CD4-positive, alpha-beta T cell (primary cell): ENCODE measurements around the gene SORL1. TPM values are rescaled to one million over a fixed set of nuclear protein-coding genes. Genes with fewer than 3 reads are reported as not detected.
A peak's percentile ranks its signal among the peaks of the same experiment; 100 is the strongest.

Experiments
- ATAC-seq: fragments of 200-7000 bp; cut with Tn5 transposase; one replicate; pipeline ENCODE4 v1.10.0; 2022; ENCODE audit warnings: mild to moderate bottlenecking; ENCODE audit not compliant: poor library complexity
- CTCF ChIA-PET: fragments of 350-600 bp; sonication (Branson Sonifier 250); formaldehyde crosslinking; loops from one replicate; lab custom pipeline; 2021; ENCODE audit warnings: antibody characterized with exemption, inconsistent platforms; lab: Charles Lee
- POLR2A ChIA-PET: fragments of 350-600 bp; sonication (Branson Sonifier 250); formaldehyde crosslinking; loops from one replicate; lab custom pipeline; 2021; ENCODE audit warnings: antibody characterized with exemption, inconsistent platforms; lab: Charles Lee
- DNase-seq, 14 experiments: peaks; one replicate each; pipeline ENCODE4 v3.0.0-alpha.2; 2013 to 2020; ENCODE audit warnings: mixed read lengths in 2 of 14
- H3K27ac ChIP-seq, 2 donors: one replicate each; pipeline versions ENCODE4 v1.5.1 to v1.7.0; 2013; ENCODE audit warnings: low read length in 2 of 2, low read depth in 1 of 2, mild to moderate bottlenecking in 1 of 2
- H3K27me3 ChIP-seq, 2 experiments: 1 replicate in 1 of 2; 2 replicates in 1 of 2; pipeline versions ENCODE4 v1.6.1 to v1.7.0; 2013; ENCODE audit warnings: low read length in 2 of 2, control low read depth in 1 of 2, mild to moderate bottlenecking in 1 of 2, moderate library complexity in 1 of 2; ENCODE audit not compliant: insufficient read depth in 2 of 2, control insufficient read depth in 1 of 2
- H3K36me3 ChIP-seq: one replicate; pipeline ENCODE4 v1.6.1; 2013; ENCODE audit warnings: low read length, control low read depth; ENCODE audit not compliant: insufficient read depth
- H3K4me1 ChIP-seq: one replicate; pipeline ENCODE4 v1.6.1; 2013; ENCODE audit warnings: low read length, control low read depth; ENCODE audit not compliant: insufficient read depth
- H3K4me3 ChIP-seq: one replicate; pipeline ENCODE4 v1.5.1; 2013; ENCODE audit warnings: mild to moderate bottlenecking, low read length, moderate library complexity
- H3K9me3 ChIP-seq, 2 experiments: 1 replicate in 1 of 2; 2 replicates in 1 of 2; pipeline versions ENCODE4 v1.6.1 to v1.7.0; 2013; ENCODE audit warnings: low read length in 2 of 2, mild to moderate bottlenecking in 2 of 2, control low read depth in 1 of 2, moderate library complexity in 1 of 2; ENCODE audit not compliant: control insufficient read depth in 1 of 2, insufficient read depth in 1 of 2
- H3K27ac Mint-ChIP-seq: one replicate; pipeline ENCODE4 v1.8.0; 2020; ENCODE audit warnings: mixed read lengths
- H3K27me3 Mint-ChIP-seq: one replicate; pipeline ENCODE4 v1.8.0; 2021; ENCODE audit warnings: mixed read lengths
- H3K36me3 Mint-ChIP-seq: one replicate; pipeline ENCODE4 v1.8.0; 2021; ENCODE audit warnings: low read depth, mixed read lengths
- H3K4me1 Mint-ChIP-seq: one replicate; pipeline ENCODE4 v1.8.0; 2021; ENCODE audit warnings: low read depth, mixed read lengths
- H3K4me3 Mint-ChIP-seq: one replicate; pipeline ENCODE4 v1.8.0; 2020; ENCODE audit warnings: mild to moderate bottlenecking, mixed read lengths
- H3K9me3 Mint-ChIP-seq: one replicate; pipeline ENCODE4 v1.8.0; 2020; ENCODE audit warnings: mixed read lengths
- intact Hi-C, 2 experiments: fragments of 100-400 bp; cut with DNase I in 1 of 2; cut with micrococcal nuclease in 1 of 2; formaldehyde crosslinking; loops; one replicate each; pipeline versions ENCODE4 v1.15.1 to v1.9.0; 2023 to 2025; cut with DNase I, micrococcal nuclease
- total RNA-seq, 174 experiments: library from RNA in 2 of 174; stranded (reverse) in 2 of 174; gene quantifications; one replicate each; pipeline ENCODE4 v1.2.3 and lab custom pipeline; 2021 to 2026
- TF ChIP-seq, protein P1 (sequence below): fragments of 200-600 bp; IDR thresholded peaks from one replicate; pipeline ENCODE4 v1.8.0; 2022; ENCODE audit warnings: antibody characterized with exemption, mild to moderate bottlenecking

Gene SORL1
- total RNA-seq, 2 experiments from 2014 or later: 235 to 241 TPM

DNA sequence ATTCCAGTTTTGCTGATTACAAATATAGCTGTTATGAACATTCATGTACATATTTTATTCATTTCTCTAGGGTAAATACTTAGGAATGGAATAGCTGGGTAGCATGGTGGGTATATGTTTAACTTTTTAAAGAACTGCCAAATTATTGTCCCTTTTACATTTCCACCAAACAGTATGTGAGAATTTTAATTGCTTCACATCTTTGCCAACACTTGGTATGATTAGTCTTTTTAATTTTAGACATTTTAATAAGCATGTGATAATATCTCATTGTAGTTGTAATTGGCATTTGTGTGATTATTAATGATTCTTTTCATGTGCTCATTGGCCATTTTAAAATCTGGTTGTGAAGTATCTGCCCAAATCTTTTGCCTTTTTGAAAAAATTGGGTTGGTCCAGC is 73.3 kb downstream of the SORL1 start:
- peaks cover 97% of the 10 kb centered on the region for H3K36me3 Mint-ChIP-seq
- ChIA-PET POLR2A (no interaction called here), CTCF (interaction anchor here (0.7 kb wide), 1 partner anchor 234 kb away, joined by 3 read pairs; no protein-coding TSS in a partner anchor)
- Histone ChIP-seq H3K9me3 (peaks cover 7 to 13% of the 10 kb centered on the region in 2 experiments), H3K4me1 (no peaks in the 10 kb centered on the region), H3K27me3 (no peaks in the 10 kb centered on the region), H3K36me3 (peaks cover 80% of the 10 kb centered on the region), H3K27ac (no peak overlapping the region), H3K4me3 (no peak overlapping the region)
- H3K27me3 Mint-ChIP-seq: no peaks in the 10 kb centered on the region
- H3K4me1 Mint-ChIP-seq: peaks cover 37% of the 10 kb centered on the region
- intact Hi-C loops: no loop called here
- ATAC-seq (no peak), DNase-seq (no peak)
- no peak overlapping the region for H3K4me3 Mint-ChIP-seq
- TF ChIP-seq, protein P1, sequence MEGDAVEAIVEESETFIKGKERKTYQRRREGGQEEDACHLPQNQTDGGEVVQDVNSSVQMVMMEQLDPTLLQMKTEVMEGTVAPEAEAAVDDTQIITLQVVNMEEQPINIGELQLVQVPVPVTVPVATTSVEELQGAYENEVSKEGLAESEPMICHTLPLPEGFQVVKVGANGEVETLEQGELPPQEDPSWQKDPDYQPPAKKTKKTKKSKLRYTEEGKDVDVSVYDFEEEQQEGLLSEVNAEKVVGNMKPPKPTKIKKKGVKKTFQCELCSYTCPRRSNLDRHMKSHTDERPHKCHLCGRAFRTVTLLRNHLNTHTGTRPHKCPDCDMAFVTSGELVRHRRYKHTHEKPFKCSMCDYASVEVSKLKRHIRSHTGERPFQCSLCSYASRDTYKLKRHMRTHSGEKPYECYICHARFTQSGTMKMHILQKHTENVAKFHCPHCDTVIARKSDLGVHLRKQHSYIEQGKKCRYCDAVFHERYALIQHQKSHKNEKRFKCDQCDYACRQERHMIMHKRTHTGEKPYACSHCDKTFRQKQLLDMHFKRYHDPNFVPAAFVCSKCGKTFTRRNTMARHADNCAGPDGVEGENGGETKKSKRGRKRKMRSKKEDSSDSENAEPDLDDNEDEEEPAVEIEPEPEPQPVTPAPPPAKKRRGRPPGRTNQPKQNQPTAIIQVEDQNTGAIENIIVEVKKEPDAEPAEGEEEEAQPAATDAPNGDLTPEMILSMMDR: no peak
- H3K9me3 Mint-ChIP-seq: peaks cover 2% of the 10 kb centered on the region
- no peak overlapping the region for H3K27ac Mint-ChIP-seq

DNA sequence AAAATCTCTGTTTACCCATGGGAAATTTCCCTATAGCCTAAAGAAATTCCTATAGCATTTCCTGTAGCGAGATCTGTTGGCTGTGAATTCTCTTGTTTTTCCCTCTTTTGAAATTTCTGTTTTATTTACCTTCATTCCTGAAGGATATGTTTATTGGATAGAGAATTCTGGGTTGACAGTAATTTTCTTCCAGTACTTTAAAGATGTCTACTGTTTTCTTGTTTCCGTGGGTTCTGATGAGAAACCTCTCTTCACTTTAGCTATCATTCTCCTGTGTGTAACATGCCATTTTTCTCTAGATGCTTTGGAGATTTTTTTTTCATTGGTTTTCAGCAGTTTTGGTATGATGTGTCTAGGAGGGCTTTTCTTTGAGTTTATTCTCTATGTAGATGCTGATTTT is 78.1 kb downstream of the SORL1 start:
- Histone ChIP-seq H3K4me1 (no peaks in the 10 kb centered on the region), H3K27me3 (no peaks in the 10 kb centered on the region), H3K36me3 (peaks cover 77% of the 10 kb centered on the region), H3K9me3 (peaks cover 3 to 13% of the 10 kb centered on the region in 2 experiments), H3K4me3 (no peak overlapping the region), H3K27ac (no peak overlapping the region)
- no peak for ATAC-seq
- H3K27me3 Mint-ChIP-seq: no peaks in the 10 kb centered on the region
- TF ChIP-seq, protein P1: no peak
- H3K4me3 Mint-ChIP-seq: no peak overlapping the region
- POLR2A ChIA-PET: interaction anchor here (0.6 kb wide), 1 partner anchor 83 kb away, joined by 4 read pairs; no protein-coding TSS in a partner anchor
- H3K4me1 Mint-ChIP-seq: peaks cover 46% of the 10 kb centered on the region
- no peak for DNase-seq
- H3K27ac Mint-ChIP-seq: no peak overlapping the region
- peaks cover 98% of the 10 kb centered on the region for H3K36me3 Mint-ChIP-seq
- peaks cover 2% of the 10 kb centered on the region for H3K9me3 Mint-ChIP-seq
- intact Hi-C loops: loop anchor here in 1 of 2 experiments (5.0 kb wide), 1 partner anchor 43 kb away; no protein-coding TSS in a partner anchor
- CTCF ChIA-PET: no interaction called here

DNA sequence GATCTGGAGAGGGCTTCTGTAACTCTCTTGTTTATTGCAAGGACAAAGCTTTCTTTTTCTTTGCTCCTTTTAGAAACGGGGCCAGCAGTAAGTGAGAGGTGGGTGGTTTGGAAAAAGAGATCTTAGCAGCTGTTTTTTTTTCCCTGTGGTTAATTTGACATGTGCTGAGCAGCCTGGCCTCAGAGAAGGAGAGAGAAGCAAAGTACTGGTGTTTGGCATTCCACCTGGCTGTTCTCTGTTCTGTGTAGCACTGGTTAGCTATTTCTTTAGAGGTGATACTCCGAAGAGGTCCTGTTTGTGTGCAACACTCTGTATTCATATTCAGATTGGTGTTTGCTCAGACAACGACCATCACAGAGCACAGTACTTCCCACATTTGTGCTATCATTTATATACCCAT is 81.5 kb downstream of the SORL1 start:
- no peak overlapping the region for H3K4me3 ChIP-seq
- H3K27me3 ChIP-seq: no peaks in the 10 kb centered on the region
- ChIA-PET CTCF (no interaction called here), POLR2A (interaction anchor here (0.7 to 1.5 kb wide), 3 partner anchors 77 to 176 kb away, joined by 3 to 4 read pairs (median 4); no protein-coding TSS in a partner anchor)
- intact Hi-C loops: loop anchor here in 1 of 2 experiments (5.0 kb wide), 1 partner anchor 46 kb away; no protein-coding TSS in a partner anchor
- no peaks in the 10 kb centered on the region for H3K4me1 ChIP-seq
- ATAC-seq: no peak
- peaks cover 3 to 9% of the 10 kb centered on the region in 2 experiments for H3K9me3 ChIP-seq
- Mint-ChIP-seq H3K4me1 (peaks cover 58% of the 10 kb centered on the region), H3K36me3 (peaks cover 98% of the 10 kb centered on the region), H3K4me3 (no peak overlapping the region), H3K9me3 (peaks cover under 1% of the 10 kb centered on the region), H3K27ac (peak overlapping the region; percentile 53), H3K27me3 (no peaks in the 10 kb centered on the region)
- DNase-seq: no peak
- H3K27ac ChIP-seq: peak overlapping the region; percentile 1 to 22
- H3K36me3 ChIP-seq: peaks cover 88% of the 10 kb centered on the region
- TF ChIP-seq, protein P1: no peak
